ENCODE results near the gene MSANTD1.

MSANTD1 gene

GRCh38 chr4:3254302-3255131, 5.6 kb downstream of the MSANTD1 start:
- no peak overlapping the region for H3K27ac Mint-ChIP-seq
- no peaks in the 10 kb centered on the region for H3K9me3 Mint-ChIP-seq
- no peaks in the 10 kb centered on the region for H3K36me3 Mint-ChIP-seq (ENCODE audit: low read depth)
- no peak overlapping the region for H3K4me3 Mint-ChIP-seq
- no peaks in the 10 kb centered on the region for H3K27me3 Mint-ChIP-seq
- H3K4me1 Mint-ChIP-seq (ENCODE audit: low read depth), result no peaks in the 10 kb centered on the region

DNA sequence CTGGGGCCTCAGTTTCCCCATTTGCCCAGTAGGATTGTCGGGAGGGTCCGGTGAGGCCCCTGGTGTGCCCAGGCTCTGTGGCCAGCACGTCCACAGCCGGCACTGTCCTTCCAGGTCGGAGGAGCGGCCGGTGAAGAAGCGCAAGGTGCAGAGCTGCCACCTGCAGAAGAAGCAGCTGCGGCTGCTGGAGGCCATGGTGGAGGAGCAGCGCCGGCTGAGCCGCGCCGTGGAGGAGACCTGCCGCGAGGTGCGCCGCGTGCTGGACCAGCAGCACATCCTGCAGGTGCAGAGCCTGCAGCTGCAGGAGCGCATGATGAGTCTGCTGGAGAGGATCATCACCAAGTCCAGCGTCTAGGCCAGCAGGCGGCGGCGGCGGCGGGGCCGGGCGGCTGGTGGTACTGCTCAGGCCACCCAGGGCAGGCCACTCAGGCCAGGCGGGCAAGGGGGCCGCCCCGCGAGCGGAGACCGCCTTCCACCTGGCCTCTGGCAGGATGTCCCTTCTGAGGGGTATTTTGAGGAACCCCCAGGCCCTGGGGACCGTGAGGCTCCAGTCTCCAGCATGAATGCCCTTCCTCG, 6.7 kb downstream of the MSANTD1 start:
- Mint-ChIP-seq H3K27ac (no peak overlapping the region), H3K9me3 (no peaks in the 10 kb centered on the region), H3K4me3 (no peak overlapping the region), H3K36me3 (ENCODE audit: low read depth) (no peaks in the 10 kb centered on the region), H3K4me1 (ENCODE audit: low read depth) (no peaks in the 10 kb centered on the region), H3K27me3 (no peaks in the 10 kb centered on the region)

DNA sequence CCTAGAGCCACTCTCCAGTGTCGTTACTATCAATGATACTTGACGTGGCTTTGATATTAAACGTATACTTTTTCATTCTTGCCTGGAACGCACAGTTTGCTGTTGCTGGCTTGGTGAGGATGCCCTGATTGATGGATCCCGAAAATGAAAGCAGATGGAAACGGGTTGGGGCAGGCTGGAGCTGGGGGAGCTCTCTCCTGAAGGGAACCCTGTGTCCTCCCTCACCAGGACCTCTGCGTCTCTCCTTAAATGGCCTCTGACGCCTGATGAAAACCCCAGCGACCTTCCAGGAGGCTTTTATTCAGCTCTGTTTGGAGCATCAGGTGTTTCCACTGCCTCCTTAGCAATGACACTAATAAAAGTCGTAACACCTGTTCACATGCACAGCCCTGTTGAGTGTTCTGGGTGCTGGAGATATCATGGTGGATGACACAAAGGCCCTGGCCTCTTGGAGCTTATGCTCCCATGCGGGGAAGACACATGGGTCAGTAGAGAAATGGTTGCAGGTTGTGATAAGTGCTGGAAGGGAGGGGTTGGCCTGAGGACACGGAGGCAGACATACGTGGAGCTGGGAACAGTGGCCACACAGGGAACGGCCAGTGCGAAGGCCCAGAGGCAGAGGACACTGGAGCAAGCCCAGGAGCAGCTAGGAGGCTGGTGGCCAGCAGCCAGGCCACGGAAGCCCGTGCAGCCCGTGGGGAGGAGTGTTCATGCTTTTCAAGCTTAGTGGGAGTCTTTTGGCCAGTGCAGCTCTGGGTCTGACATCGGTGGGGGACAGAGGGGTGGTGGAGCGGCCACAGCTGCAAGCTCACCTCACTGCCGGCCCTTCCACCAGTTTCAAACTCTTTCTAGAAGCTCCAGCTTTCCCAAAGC, 7.5 kb downstream of the MSANTD1 start:
- H3K4me3 Mint-ChIP-seq, result no peak overlapping the region
- H3K4me1 Mint-ChIP-seq (ENCODE audit: low read depth), result no peaks in the 10 kb centered on the region
- H3K36me3 Mint-ChIP-seq (ENCODE audit: low read depth), result no peaks in the 10 kb centered on the region

DNA sequence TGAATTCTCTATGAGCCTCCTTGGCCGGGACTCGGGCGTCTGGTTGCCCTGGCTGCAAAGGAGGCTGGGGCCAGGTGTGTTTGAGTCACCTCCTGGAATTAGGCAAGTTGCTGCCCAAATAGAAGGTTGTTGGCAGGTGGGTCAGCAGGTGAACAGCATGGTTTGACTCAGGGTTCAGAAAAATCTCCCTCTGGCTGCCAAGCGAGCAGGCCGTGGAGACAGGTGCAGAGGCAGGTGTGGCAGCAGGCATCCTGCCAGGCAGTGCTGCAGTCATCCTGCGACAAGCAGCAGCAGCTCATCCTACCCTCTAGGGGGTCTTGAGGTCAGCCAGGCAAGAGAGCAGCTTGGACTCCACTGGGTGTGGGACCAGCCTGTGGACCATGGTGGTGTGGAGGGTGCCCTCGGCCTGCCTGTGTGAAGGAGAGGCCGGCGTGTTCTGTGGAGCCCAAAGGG, 8.2 kb downstream of the MSANTD1 start:
- Mint-ChIP-seq H3K4me1 (ENCODE audit: low read depth) (no peaks in the 10 kb centered on the region), H3K27me3 (no peaks in the 10 kb centered on the region), H3K9me3 (no peaks in the 10 kb centered on the region), H3K27ac (no peak overlapping the region), H3K36me3 (ENCODE audit: low read depth) (no peaks in the 10 kb centered on the region), H3K4me3 (no peak overlapping the region)

More for the DNA sequence above, 7.5 kb downstream of the MSANTD1 start:
- Mint-ChIP-seq H3K27ac (no peak overlapping the region), H3K27me3 (no peaks in the 10 kb centered on the region), H3K9me3 (no peaks in the 10 kb centered on the region)

DNA sequence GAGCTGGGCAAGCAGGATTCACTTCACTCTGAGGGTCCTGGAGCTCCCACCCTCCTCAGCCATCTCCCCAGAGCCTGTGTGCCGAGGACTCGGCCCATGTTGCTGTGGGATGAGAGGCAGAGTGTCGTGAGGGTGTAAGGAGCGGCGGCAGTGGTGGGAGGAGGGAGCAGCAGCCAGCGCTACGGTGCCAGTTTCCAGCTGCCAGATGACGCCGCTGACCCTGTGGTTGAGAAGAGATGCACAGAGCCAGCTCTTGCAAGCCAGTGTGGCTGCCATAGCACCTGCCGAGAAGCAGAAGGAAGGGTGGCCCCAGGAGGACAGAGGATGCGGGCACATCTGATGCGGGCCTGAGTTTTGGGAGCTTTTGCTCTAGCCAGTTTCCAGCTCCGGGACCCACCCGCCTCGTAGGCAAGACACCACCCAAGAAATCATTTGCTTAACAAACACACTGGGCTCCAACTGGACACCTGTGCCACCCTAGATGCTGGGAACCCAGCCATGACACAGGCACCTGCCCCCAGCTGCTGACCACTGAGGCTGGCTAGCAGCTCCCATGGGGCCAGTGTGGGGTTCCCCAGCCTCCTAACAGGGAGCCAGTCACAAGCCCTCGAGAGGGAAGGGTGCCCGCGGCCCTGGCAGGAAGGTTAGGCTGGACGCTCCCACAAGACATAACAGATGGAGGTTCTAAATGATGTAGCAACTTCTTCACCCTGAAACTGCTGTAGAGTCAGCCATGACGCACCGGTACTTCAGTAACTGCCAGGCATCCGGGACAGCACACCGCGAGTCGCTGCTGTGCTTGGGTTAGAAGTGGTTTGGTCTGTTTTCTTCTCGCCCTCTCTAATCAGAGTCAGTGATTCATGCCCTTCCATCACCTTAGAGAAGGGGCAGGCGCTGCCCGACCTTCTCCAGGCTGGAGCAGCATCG, 8.9 kb downstream of the MSANTD1 start:
- Mint-ChIP-seq H3K4me1 (ENCODE audit: low read depth) (no peaks in the 10 kb centered on the region), H3K27ac (no peak overlapping the region), H3K36me3 (ENCODE audit: low read depth) (no peaks in the 10 kb centered on the region), H3K27me3 (no peaks in the 10 kb centered on the region), H3K9me3 (no peaks in the 10 kb centered on the region), H3K4me3 (no peak overlapping the region)

- H3K36me3 Mint-ChIP-seq (ENCODE audit: low read depth), result no peaks in the 10 kb centered on the region
- H3K27ac Mint-ChIP-seq, result no peak overlapping the region
- no peaks in the 10 kb centered on the region for H3K9me3 Mint-ChIP-seq
- H3K4me3 Mint-ChIP-seq, result no peak overlapping the region
- H3K27me3 Mint-ChIP-seq, result no peaks in the 10 kb centered on the region
- no peaks in the 10 kb centered on the region for H3K4me1 Mint-ChIP-seq (ENCODE audit: low read depth)
These were observed 12.7 kb downstream of the MSANTD1 start for GRCh38 chr4:3261411-3262207.

- no peak overlapping the region for H3K27ac Mint-ChIP-seq
- no peaks in the 10 kb centered on the region for H3K36me3 Mint-ChIP-seq (ENCODE audit: low read depth)
- no peak overlapping the region for H3K4me3 Mint-ChIP-seq
- no peaks in the 10 kb centered on the region for H3K4me1 Mint-ChIP-seq (ENCODE audit: low read depth)
- no peaks in the 10 kb centered on the region for H3K27me3 Mint-ChIP-seq
- no peaks in the 10 kb centered on the region for H3K9me3 Mint-ChIP-seq
These were observed 13.5 kb downstream of the MSANTD1 start for GRCh38 chr4:3262208-3263052.

DNA sequence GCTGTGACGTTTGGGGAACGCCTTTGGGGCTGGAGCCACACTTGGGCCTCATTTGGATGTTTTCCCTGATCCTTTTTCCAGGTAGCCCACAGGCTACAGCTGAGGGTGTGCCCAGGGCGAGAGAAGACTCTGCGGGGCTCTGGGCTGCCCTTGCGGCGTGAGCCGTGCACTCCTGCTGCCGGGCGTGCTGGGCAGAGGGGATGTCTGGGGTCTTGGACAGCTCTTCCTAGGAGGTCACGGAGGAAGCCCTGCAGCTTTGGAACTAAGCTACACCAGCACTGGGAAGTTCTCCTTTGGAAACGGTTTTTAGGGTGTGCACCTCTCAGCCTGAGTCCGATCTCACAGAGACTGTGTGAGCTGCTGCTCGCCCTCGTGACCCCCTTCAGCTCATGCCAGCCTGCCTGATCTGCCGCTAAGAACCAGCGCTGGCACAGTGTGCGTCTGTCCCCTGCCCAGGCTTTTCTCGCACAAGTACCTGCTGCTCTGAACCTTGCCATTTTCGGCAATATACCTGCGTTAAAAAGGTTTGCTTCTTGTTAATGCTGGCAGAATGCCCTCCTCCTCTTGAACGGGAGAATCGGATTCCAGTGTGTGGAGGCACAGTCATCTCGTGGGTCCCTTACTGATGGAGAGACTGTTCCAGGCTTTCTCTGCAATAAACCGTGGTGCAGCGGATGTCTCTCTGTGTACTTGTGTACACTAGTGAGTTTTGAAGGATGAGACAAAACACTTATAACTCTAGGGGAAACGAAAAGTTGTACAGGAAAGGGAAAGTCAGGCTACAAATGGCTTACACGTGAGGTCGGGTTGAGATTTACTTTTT, 14.3 kb downstream of the MSANTD1 start:
- H3K27ac Mint-ChIP-seq, result no peak overlapping the region
- no peaks in the 10 kb centered on the region for H3K9me3 Mint-ChIP-seq
- no peaks in the 10 kb centered on the region for H3K4me1 Mint-ChIP-seq (ENCODE audit: low read depth)
- no peak overlapping the region for H3K4me3 Mint-ChIP-seq
- no peaks in the 10 kb centered on the region for H3K36me3 Mint-ChIP-seq (ENCODE audit: low read depth)
- no peaks in the 10 kb centered on the region for H3K27me3 Mint-ChIP-seq

DNA sequence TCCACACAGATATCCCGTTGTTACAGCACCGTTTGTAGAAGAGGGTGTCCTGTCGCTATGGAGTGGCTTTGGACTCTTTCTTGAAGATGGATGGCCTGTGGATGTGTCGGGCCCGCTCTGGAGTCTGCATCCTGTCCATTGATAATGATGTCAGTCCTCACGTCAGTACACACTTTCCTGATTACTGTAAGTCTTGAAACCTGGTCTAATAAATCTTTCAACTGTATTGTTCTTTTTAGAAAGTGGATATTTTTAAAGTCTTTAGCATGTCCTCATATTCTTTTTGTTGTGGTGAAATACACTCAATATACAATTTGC, 14.9 kb downstream of the MSANTD1 start:
- Mint-ChIP-seq H3K9me3 (no peaks in the 10 kb centered on the region), H3K27me3 (no peaks in the 10 kb centered on the region), H3K36me3 (ENCODE audit: low read depth) (no peaks in the 10 kb centered on the region), H3K27ac (no peak overlapping the region), H3K4me3 (no peak overlapping the region), H3K4me1 (ENCODE audit: low read depth) (no peaks in the 10 kb centered on the region)

DNA sequence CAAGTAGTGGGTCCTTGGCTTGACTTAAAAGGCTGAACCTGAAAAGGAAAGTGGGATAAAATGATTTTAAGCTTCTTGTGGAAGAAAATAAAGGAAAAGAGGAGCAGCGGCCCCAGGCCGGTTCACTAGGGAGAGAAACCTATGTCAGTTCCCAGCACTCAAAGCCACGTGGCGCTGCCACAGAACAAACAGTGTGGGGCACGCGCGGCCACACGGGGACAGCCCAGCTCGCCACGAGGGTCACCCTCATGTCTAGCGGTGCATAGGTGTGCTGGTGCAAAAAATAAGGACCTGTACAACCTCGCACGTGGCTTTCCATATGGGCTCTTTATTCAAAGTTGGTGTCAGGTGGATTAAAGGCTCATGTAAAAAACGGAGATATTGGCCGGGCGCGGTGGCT, 17.1 kb downstream of the MSANTD1 start:
- H3K9me3 Mint-ChIP-seq, result no peaks in the 10 kb centered on the region
- H3K27me3 Mint-ChIP-seq, result no peaks in the 10 kb centered on the region
- no peaks in the 10 kb centered on the region for H3K4me1 Mint-ChIP-seq (ENCODE audit: low read depth)
- H3K36me3 Mint-ChIP-seq (ENCODE audit: low read depth), result no peaks in the 10 kb centered on the region
- H3K27ac Mint-ChIP-seq, result no peak overlapping the region
- H3K4me3 Mint-ChIP-seq, result no peak overlapping the region

GRCh38 chr4:3267576-3268394, 18.8 kb downstream of the MSANTD1 start:
- Mint-ChIP-seq H3K4me1 (ENCODE audit: low read depth) (no peaks in the 10 kb centered on the region), H3K27ac (no peak overlapping the region), H3K36me3 (ENCODE audit: low read depth) (no peaks in the 10 kb centered on the region), H3K9me3 (no peaks in the 10 kb centered on the region), H3K4me3 (no peak overlapping the region), H3K27me3 (no peaks in the 10 kb centered on the region)

Measured in stimulated activated naive CD8-positive, alpha-beta T cell treated with anti-CD3 and anti-CD28 coated beads, Interleukin-15, Interleukin-2, amounts not matched to agents 100 ng/mL and 50 ng/mL, for 24 hours (primary cell).